ENCODE results near the gene VMAC. TPM values are rescaled to one million over a fixed set of nuclear protein-coding genes. Genes with fewer than 3 reads are reported as not detected.
A peak's percentile ranks its signal among the peaks of the same experiment; 100 is the strongest.

The VMAC gene
- total RNA-seq, 1 experiment from 2014 or later: 7.0 TPM

DNA sequence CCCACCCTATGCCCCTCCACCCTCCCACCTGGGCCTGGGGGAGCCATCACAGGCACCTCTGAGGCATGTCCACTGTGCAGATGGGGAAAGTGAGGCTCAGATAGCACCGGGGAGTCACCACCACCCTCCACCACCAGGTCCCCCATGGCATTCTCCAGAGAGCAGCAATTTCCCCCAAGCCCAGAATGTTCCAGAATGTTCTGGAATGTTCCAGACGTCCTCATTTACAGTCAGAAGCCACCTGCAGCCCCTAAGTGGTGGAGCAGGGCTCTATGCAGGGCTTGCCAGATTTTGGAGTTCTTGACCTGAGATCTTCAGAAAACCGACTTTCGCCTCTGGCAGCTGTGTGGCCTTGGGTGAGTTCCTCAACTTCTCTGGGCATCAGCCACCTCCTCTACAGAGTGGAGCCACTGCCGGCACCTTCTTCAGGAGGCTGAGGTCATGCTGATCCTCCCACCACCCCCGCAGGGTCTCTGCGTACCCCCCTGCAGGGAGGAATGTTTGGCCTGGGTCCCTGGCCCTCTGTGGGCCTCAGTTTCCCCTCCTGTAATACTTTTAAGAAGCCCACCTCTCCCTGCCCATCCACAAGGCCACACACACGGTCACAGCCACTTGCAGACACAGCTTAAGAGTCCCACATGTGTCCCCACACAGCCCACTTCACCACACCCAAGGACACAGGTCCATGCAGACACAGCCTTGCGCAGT lies 40.5 kb upstream of the VMAC start:
- H3K9me3 Mint-ChIP-seq (ENCODE audit: unreplicated experiment): no peaks in the 10 kb centered on the region
- no peak overlapping the region for H3K4me3 Mint-ChIP-seq (ENCODE audit: unreplicated experiment)
- TF ChIP-seq, protein P1, sequence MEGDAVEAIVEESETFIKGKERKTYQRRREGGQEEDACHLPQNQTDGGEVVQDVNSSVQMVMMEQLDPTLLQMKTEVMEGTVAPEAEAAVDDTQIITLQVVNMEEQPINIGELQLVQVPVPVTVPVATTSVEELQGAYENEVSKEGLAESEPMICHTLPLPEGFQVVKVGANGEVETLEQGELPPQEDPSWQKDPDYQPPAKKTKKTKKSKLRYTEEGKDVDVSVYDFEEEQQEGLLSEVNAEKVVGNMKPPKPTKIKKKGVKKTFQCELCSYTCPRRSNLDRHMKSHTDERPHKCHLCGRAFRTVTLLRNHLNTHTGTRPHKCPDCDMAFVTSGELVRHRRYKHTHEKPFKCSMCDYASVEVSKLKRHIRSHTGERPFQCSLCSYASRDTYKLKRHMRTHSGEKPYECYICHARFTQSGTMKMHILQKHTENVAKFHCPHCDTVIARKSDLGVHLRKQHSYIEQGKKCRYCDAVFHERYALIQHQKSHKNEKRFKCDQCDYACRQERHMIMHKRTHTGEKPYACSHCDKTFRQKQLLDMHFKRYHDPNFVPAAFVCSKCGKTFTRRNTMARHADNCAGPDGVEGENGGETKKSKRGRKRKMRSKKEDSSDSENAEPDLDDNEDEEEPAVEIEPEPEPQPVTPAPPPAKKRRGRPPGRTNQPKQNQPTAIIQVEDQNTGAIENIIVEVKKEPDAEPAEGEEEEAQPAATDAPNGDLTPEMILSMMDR (IDR thresholded peaks at IDR 0.05; ENCODE audit: unreplicated experiment): no peak
- peaks cover 9% of the 10 kb centered on the region for H3K27me3 Mint-ChIP-seq (ENCODE audit: insufficient read depth, unreplicated experiment)
- intact Hi-C loops (cut with micrococcal nuclease): no loop called here
- no peaks in the 10 kb centered on the region for H3K4me1 Mint-ChIP-seq (ENCODE audit: insufficient read depth, unreplicated experiment)
- BruUV-seq (replicated peaks): no TSS peak
- no peaks in the 10 kb centered on the region for H3K36me3 Mint-ChIP-seq (ENCODE audit: insufficient read depth, unreplicated experiment)
- POLR2A ChIA-PET: interaction anchor here (0.6 kb wide), 1 partner anchor 120 kb away, joined by 3 read pairs; no protein-coding TSS in a partner anchor
- CTCF ChIA-PET: no interaction called here
- DNase-seq (ENCODE audit: unreplicated experiment): no peak
- no peak overlapping the region for H3K27ac Mint-ChIP-seq (ENCODE audit: low read depth, unreplicated experiment)

DNA sequence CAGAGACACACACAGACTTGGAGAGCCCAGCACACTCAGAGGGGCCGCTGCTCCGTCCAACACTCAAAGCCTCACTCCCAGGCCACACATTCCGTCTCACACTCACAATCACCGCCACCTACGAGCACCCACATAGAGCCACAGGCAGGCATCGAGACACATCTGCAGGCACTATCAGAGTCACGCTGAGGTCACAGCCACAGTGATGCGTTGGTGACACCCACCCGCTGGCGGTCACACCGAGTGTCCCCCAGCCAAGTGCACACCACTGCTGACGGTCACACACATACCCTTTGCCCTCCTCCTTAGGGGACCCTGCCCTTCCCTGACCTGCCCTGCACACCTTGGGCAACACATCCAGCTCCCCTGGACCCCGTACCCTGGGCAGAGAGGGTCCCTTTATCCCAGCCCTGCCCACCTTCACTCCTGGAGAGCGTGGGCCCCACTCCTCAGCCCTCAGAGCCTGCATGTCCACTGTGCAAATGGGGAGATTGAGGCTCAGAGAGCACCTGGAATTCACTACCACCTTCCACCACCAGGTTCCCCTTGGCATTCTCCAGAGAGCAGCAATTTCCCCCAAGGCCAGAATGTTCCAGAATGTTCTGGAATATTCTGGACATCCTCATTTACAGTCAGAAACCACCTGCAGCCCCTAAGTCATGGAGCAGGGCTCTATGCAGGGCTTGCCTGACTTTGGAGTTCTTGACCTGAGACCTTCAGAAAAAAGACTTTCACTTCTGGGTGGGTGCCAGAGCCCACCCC lies 39.8 kb upstream of the VMAC start:
- no peak for DNase-seq (ENCODE audit: unreplicated experiment)
- intact Hi-C loops (cut with micrococcal nuclease): no loop called here
- Mint-ChIP-seq H3K27me3 (ENCODE audit: insufficient read depth, unreplicated experiment) (peaks cover 9% of the 10 kb centered on the region), H3K36me3 (ENCODE audit: insufficient read depth, unreplicated experiment) (no peaks in the 10 kb centered on the region), H3K27ac (ENCODE audit: low read depth, unreplicated experiment) (no peak overlapping the region), H3K4me1 (ENCODE audit: insufficient read depth, unreplicated experiment) (no peaks in the 10 kb centered on the region), H3K9me3 (ENCODE audit: unreplicated experiment) (no peaks in the 10 kb centered on the region), H3K4me3 (ENCODE audit: unreplicated experiment) (no peak overlapping the region)
- POLR2A ChIA-PET: interaction anchor here (0.7 kb wide), 1 partner anchor 43 kb away, joined by 3 read pairs; no protein-coding TSS in a partner anchor
- BruUV-seq (replicated peaks): no TSS peak
- CTCF ChIA-PET: no interaction called here
- TF ChIP-seq, protein P1 (IDR thresholded peaks at IDR 0.05; ENCODE audit: unreplicated experiment): peak; percentile 23

DNA sequence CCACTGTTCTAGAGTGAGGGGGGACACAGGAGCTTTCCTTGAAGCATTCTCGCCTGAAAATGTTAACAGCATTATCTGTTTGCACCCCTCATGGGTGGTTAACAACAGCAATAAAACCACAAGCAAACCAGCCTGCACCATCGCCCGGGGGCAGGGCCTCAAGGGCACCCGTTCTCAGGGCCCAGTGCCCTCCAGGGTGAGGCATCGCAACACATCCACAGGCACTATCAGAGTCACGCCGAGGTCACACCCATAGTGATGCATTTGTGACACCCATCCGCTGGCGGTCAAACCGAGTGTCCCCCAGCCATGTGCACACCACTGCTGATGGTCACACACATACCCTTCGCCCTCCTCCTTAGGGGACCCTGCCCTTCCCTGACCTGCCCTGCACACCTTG lies 38.9 kb upstream of the VMAC start:
- POLR2A ChIA-PET: interaction anchor here (0.5 to 0.7 kb wide), 2 partner anchors 37 to 42 kb away, joined by 3 read pairs; no protein-coding TSS in a partner anchor
- BruUV-seq (replicated peaks): no TSS peak
- Mint-ChIP-seq H3K4me1 (ENCODE audit: insufficient read depth, unreplicated experiment) (no peaks in the 10 kb centered on the region), H3K9me3 (ENCODE audit: unreplicated experiment) (no peaks in the 10 kb centered on the region), H3K4me3 (ENCODE audit: unreplicated experiment) (no peak overlapping the region), H3K27ac (ENCODE audit: low read depth, unreplicated experiment) (no peak overlapping the region), H3K36me3 (ENCODE audit: insufficient read depth, unreplicated experiment) (peaks cover 2% of the 10 kb centered on the region), H3K27me3 (ENCODE audit: insufficient read depth, unreplicated experiment) (peaks cover 9% of the 10 kb centered on the region)
- CTCF ChIA-PET: no interaction called here
- intact Hi-C loops (cut with micrococcal nuclease): no loop called here
- TF ChIP-seq, protein P1 (IDR thresholded peaks at IDR 0.05; ENCODE audit: unreplicated experiment): no peak
- DNase-seq (ENCODE audit: unreplicated experiment): no peak

All from MCF 10A (cell line).